Ovary (tissue), 9 donors: ENCODE measurements around the gene UBQLN4. TPM values are rescaled to one million over a fixed set of nuclear protein-coding genes. Genes with fewer than 3 reads are reported as not detected.

Experiments used
- DNase-seq, 5 donors: peaks; one replicate each; pipeline ENCODE4 v3.0.0-alpha.2; 2019 to 2020
- H3K27ac ChIP-seq, 2 donors: fragments of 200-600 bp; one replicate each; pipeline versions ENCODE4 v1.5.1 to v1.8.0; 2019 to 2022
- H3K27me3 ChIP-seq: fragments of 200-600 bp; one replicate; pipeline ENCODE4 v1.8.0; 2022
- H3K36me3 ChIP-seq: fragments of 200-600 bp; sonication (generic); one replicate; pipeline ENCODE4 v1.5.1; 2019
- H3K4me1 ChIP-seq: one replicate; pipeline ENCODE4 v1.8.1; 2013; ENCODE audit warnings: mild to moderate bottlenecking, moderate library complexity; ENCODE audit not compliant: insufficient read depth
- H3K4me3 ChIP-seq: fragments of 200-600 bp; sonication (generic); one replicate; pipeline ENCODE4 v1.5.1; 2017
- H3K9me3 ChIP-seq, 2 donors: fragments of 200-600 bp in 1 of 2; sonication (generic) in 1 of 2; one replicate each; pipeline versions ENCODE4 v1.5.1 to v1.8.1; 2013 to 2019; ENCODE audit warnings: mild to moderate bottlenecking in 1 of 2, moderate library complexity in 1 of 2
- EP300 ChIP-seq: sonication (generic); formaldehyde crosslinking; IDR thresholded peaks from one replicate; pipeline ENCODE4 v1.6.1; 2017; ENCODE audit warnings: antibody characterized with exemption
- POLR2A ChIP-seq: fragments of 450-650 bp; IDR thresholded peaks from one replicate; pipeline ENCODE4 v1.6.1; 2017; ENCODE audit warnings: antibody characterized with exemption, mild to moderate bottlenecking, moderate library complexity
- WGBS, 3 donors: extraction: QIAGEN DNeasy Blood & Tissue Kit in 1 of 3; methylation state at CpG; one replicate each; pipeline versions ENCODE4 v1.1.5 to v1.1.7; 2013 to 2017; 5-methylcytosine and 5-hydroxymethylcytosine counted together
- intact Hi-C, 4 donors: fragments of 100-400 bp; cut with DNase I; formaldehyde crosslinking; loops; one replicate each; pipeline versions ENCODE4 v1.11.0 to v1.15.1; 2022 to 2023
- polyA plus RNA-seq, 2 donors: library from polyadenylated mRNA; stranded (reverse); fragments of 200-250 nt in 1 of 2; fragments of 350-450 nt in 1 of 2; fragmentation: Illumina TruSeq in 1 of 2; extraction: RNeasy Lipid Tissue Mini Kit (QIAGEN cat#74804) in 1 of 2; gene quantifications; one replicate each; pipeline ENCODE4 v1.2.3, GENCODE V29; 2013 to 2014
- total RNA-seq, 7 donors: library from RNA; depleted of rRNA in 2 of 7; stranded (reverse); fragments of >200 nt in 2 of 7; fragmentation: NEBNext Ultra II Directional in 3 of 7; extraction: Animal tissue kit (Norgen Biotek cat#: 25700) in 3 of 7; gene quantifications; one replicate each; pipeline versions ENCODE4 v1.1.0 to v1.2.4, GENCODE V29; 2016 to 2023
- TF ChIP-seq, protein P1 (sequence below), 3 donors: fragments of 450-650 bp in 2 of 3; fragments of 200-600 bp in 1 of 3; IDR thresholded peaks; one replicate each; pipeline versions ENCODE4 v1.5.1 to v1.8.0; 2016 to 2022; ENCODE audit warnings: antibody characterized with exemption in 3 of 3, mild to moderate bottlenecking in 1 of 3
- donor health status: DM: no; HTN: no; CAD: no; lungs with moderate emphysema.
- donor health status: DM: no; HTN: no; CAD: no.
- donor health status: Bipolar disorder and iron deficiency.
- donor health status: DM: yes; HTN: yes; CAD: no.
- donor health status: DM: no; HTN: no; CAD: no.
- donor health status: DM: yes; HTN: yes; CAD: no.

The UBQLN4 gene
- total and polyA plus RNA-seq, 9 donors = 14.2 to 38.0 (median 26.6) TPM

DNA sequence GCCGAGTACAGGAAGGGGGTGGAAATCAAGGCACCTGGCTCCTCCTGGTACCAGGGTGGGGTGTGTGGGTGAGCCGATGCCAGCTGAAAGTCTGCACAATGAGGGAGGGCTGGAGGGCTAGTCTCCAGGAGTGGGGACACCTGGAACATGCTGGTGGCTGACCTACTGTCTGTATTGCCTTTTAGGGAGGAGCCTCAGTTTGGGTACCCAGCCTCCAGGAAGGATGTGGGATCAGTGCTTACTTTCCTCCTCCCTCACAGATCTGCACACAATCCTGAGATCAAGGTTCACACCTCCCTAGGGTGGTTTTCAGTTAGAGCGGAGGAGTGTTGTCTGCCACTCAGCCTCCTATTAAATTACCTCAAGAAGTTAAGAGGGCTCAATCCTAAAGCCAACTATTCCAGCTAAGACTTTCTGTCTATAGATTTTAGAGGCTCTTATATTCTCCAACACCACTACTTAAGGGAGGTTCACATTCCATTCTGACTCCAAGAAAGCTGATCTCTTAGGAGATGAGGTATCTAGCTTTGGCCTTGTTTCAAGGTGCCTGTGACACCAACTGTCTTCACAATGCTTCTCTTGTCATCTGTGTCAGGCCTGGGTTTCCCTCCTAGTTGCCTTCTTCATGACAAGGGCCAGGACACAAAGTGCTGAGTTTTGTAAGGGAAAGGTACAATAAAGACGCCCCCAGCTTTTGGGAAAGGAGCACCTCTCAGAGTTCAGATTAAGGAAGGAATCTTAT is 48.6 kb downstream of the UBQLN4 start:
- Histone ChIP-seq H3K9me3 (no peaks in the 10 kb centered on the region), H3K4me3 (no peak overlapping the region), H3K27ac (no peak overlapping the region), H3K36me3 (no peaks in the 10 kb centered on the region), H3K27me3 (no peaks in the 10 kb centered on the region), H3K4me1 (no peaks in the 10 kb centered on the region)
- WGBS, 3 donors = 72 to 79% (median 72%) methylated on average over 4 of the region's 4 CpGs
- intact Hi-C loops = no loop called here
- no peak for DNase-seq
- TF ChIP-seq EP300 (no peak), POLR2A (no peak)
- TF ChIP-seq, protein P1, sequence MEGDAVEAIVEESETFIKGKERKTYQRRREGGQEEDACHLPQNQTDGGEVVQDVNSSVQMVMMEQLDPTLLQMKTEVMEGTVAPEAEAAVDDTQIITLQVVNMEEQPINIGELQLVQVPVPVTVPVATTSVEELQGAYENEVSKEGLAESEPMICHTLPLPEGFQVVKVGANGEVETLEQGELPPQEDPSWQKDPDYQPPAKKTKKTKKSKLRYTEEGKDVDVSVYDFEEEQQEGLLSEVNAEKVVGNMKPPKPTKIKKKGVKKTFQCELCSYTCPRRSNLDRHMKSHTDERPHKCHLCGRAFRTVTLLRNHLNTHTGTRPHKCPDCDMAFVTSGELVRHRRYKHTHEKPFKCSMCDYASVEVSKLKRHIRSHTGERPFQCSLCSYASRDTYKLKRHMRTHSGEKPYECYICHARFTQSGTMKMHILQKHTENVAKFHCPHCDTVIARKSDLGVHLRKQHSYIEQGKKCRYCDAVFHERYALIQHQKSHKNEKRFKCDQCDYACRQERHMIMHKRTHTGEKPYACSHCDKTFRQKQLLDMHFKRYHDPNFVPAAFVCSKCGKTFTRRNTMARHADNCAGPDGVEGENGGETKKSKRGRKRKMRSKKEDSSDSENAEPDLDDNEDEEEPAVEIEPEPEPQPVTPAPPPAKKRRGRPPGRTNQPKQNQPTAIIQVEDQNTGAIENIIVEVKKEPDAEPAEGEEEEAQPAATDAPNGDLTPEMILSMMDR (IDR thresholded peaks at IDR 0.05) = no peak

DNA sequence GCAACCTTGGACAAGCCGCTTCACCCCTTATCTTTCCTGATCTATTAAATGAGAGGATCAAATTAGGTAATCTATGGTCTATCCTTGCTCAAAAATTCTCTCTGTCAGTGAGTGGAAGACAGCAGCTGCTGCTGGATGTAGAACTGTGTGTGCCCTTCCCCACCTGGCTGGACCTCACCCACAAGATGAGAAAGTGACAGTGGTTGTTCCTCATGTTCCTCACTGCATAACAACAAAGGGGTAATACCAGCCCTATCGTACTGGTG is 49.7 kb downstream of the UBQLN4 start:
- Histone ChIP-seq H3K4me1 (no peaks in the 10 kb centered on the region), H3K36me3 (no peaks in the 10 kb centered on the region), H3K27ac (no peak overlapping the region), H3K4me3 (no peak overlapping the region), H3K9me3 (no peaks in the 10 kb centered on the region), H3K27me3 (no peaks in the 10 kb centered on the region)
- TF ChIP-seq POLR2A (no peak), EP300 (no peak)
- TF ChIP-seq, protein P1 (IDR thresholded peaks at IDR 0.05) = no peak
- no peak for DNase-seq
- WGBS, 3 donors = 44 to 86% (median 61%) methylated on average over 2 of the region's 2 CpGs
- intact Hi-C loops = loop anchor here in 1 of 4 donors (2.0 kb wide), 1 partner anchor 33 kb away; no protein-coding TSS in a partner anchor

DNA sequence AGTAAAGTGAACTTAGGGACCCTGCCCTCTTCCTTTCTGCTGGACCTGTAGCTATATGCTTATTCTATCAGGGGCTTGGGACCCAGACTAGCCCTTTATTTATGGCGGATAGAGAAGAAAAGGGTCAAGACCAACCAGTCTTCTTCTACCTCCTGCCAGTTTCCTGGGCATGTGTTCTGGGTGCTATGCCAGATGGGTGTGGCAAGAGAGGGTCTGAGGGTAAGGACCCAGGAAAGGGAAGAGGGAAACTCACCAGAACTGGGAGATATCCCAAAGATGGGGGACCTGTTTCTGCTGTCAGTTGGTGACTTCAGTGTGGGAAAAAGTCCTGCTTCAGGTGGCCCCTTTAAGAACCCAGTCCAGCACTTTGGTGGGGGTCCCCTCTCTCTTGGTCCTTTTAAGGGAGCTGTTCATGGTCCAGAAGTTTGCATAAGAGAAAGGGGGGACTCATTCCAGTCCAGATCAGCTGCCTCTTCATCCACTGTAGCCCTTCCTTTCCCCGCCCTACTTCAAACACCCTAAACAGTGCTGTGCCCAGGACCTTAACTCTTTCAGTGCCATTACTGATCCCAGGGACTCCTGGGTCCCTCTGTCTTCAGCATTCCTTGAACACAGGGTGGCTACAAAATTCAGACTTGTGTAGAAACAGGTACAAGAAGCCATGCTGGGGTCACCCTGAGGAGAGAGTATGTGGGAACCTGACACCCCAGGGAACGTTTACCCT is 51.2 kb downstream of the UBQLN4 start:
- H3K4me3 ChIP-seq = no peak overlapping the region
- no peaks in the 10 kb centered on the region for H3K27me3 ChIP-seq
- TF ChIP-seq POLR2A = no peak
- TF ChIP-seq EP300 = no peak
- TF ChIP-seq, protein P1 (IDR thresholded peaks at IDR 0.05) = no peak
- no peaks in the 10 kb centered on the region for H3K36me3 ChIP-seq
- DNase-seq = no peak
- H3K4me1 ChIP-seq = no peaks in the 10 kb centered on the region
- no peaks in the 10 kb centered on the region for H3K9me3 ChIP-seq
- 51 to 53% (median 53%) methylated on average over 3 of the region's 3 CpGs for WGBS, 3 donors
- no peak overlapping the region for H3K27ac ChIP-seq
- intact Hi-C loops = loop anchor here in 1 of 4 donors (2.0 kb wide), 1 partner anchor 34 kb away; no protein-coding TSS in a partner anchor

DNA sequence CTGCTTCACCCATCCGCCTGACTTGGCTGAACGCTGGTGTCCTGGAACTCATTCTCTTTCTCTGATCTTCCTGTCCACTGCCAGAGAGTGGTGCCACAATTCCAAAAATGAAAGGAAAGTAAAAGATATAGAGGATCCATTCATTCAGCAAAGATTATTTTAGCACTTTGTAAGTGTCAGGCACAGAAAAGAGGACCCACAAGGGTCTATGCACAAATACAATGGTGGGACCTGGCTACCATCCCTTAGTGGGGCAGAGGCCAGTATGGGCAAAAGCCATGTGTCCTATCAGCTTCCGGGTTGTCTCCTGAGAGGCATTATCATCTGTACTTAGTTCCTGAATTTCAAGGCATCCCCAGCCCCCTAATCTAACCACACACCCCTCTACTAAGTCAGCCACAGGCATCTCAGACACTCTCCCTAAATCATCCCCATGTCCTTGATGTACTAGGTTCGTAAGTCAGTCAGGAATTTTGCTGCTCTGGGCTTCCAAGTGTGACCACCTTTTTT is 51.9 kb downstream of the UBQLN4 start:
- 16 to 25% (median 16%) methylated on average over 4 of the region's 4 CpGs for WGBS, 3 donors
- DNase-seq = no peak
- no peaks in the 10 kb centered on the region for H3K27me3 ChIP-seq
- no peak overlapping the region for H3K27ac ChIP-seq
- H3K36me3 ChIP-seq = no peaks in the 10 kb centered on the region
- no peaks in the 10 kb centered on the region for H3K4me1 ChIP-seq
- H3K4me3 ChIP-seq = no peak overlapping the region
- intact Hi-C loops = loop anchor here in 1 of 4 donors (2.0 kb wide), 1 partner anchor 35 kb away; no protein-coding TSS in a partner anchor
- H3K9me3 ChIP-seq = no peaks in the 10 kb centered on the region
- TF ChIP-seq, protein P1 (IDR thresholded peaks at IDR 0.05) = no peak
- TF ChIP-seq EP300 (no peak), POLR2A (no peak)
